Bronchus fibroblast of lung (primary cell): ENCODE data around the gene ZNF235. TPM values are rescaled to one million over a fixed set of nuclear protein-coding genes. Genes with fewer than 3 reads are reported as not detected.

Source experiments
- total RNA-seq: library from RNA; depleted of rRNA; stranded (reverse); fragments of >200 nt; gene quantifications from 2 replicates; pipeline ENCODE4 v1.2.3, GENCODE V29; 2015

Gene ZNF235
- total RNA-seq = 0.45 and 1.3 TPM in 2 replicates

GRCh38 chr19:44304659-44305193 lies at the start of gene ZNF235:
ZNF235 (minus strand) TSS chr19:44305025; CDS start chr19:44303404, 1,621 bp downstream.

Other genes starting within 250 kb of the ZNF235 start
- 0.74 and 1.0 TPM in 2 replicates for gene ZNF284, start 232.9 kb downstream of the ZNF235 start, total RNA-seq
- gene ZNF224, start 210.7 kb downstream of the ZNF235 start, total RNA-seq = 3.4 and 8.2 TPM in 2 replicates
- 1.5 and 2.4 TPM in 2 replicates for gene ZNF225, start 191.6 kb downstream of the ZNF235 start, total RNA-seq
- 2.4 and 3.1 TPM in 2 replicates for gene ZNF234, start 163.5 kb downstream of the ZNF235 start, total RNA-seq
- 8.0 and 10.8 TPM in 2 replicates for gene ZNF226, start 139.9 kb downstream of the ZNF235 start, total RNA-seq
- 6.1 and 7.1 TPM in 2 replicates for gene ZNF227, start 92.5 kb downstream of the ZNF235 start, total RNA-seq
- 0.17 and 0.30 TPM in 2 replicates for gene ZNF233, start 45.1 kb downstream of the ZNF235 start, total RNA-seq
- gene ZNF112, start 51.7 kb upstream of the ZNF235 start, total RNA-seq = 1.5 TPM in 2 replicates
- gene ZNF285, start 96.6 kb upstream of the ZNF235 start, total RNA-seq = 1.5 and 1.8 TPM in 2 replicates
- 2.7 and 3.6 TPM in 2 replicates for gene ZNF229, start 143.4 kb upstream of the ZNF235 start, total RNA-seq
- 6.6 and 7.7 TPM in 2 replicates for gene ZNF180, start 195.5 kb upstream of the ZNF235 start, total RNA-seq
- gene CEACAM20, start 224.7 kb upstream of the ZNF235 start, total RNA-seq = not detected in 2 replicates